ENCODE data around the gene PPP4C. TPM values are rescaled to one million over a fixed set of nuclear protein-coding genes. Genes with fewer than 3 reads are reported as not detected.
"Not testable (repeated sequence)": the region's sequence is repeated elsewhere in the genome, so short reads cannot be mapped to it uniquely, and the experiment has no call there.

PPP4C gene
- total and polyA plus RNA-seq, 8 donors = 21.7 to 53.7 (median 28.6) TPM

- FAIRE-seq (no peak), ATAC-seq (no peak), DNase-seq (no peak)
- Histone ChIP-seq H3K9me3 (no peaks in the 10 kb centered on the region), H3K4me3 (no peak overlapping the region), H3K27ac (no peak overlapping the region), H3K4me1 (peaks cover 0 to 5% (median 0%) of the 10 kb centered on the region in 3 donors), H3K36me3 (no peaks in the 10 kb centered on the region), H3K27me3 (peaks cover 0 to 19% (median 2%) of the 10 kb centered on the region in 4 donors)
- TF ChIP-seq CTCF (IDR thresholded peaks at IDR 0.05) = no peak
- 67 to 72% methylated on average over 7 of the region's 7 CpGs for WGBS, 2 donors
- intact Hi-C loops (cut with DNase I) = no loop called here
Observed at GRCh38 chr16:30033270-30033669, 42.5 kb upstream of the PPP4C start.

GRCh38 chr16:30040221-30040620 is 35.6 kb upstream of the PPP4C start:
- TF ChIP-seq CTCF (IDR thresholded peaks at IDR 0.05) = no peak
- no peaks in the 10 kb centered on the region for H3K27me3 ChIP-seq
- FAIRE-seq = no peak
- H3K27ac ChIP-seq = no peak overlapping the region
- WGBS, 2 donors = 62 to 67% methylated on average over 5 of the region's 5 CpGs
- ATAC-seq = no peak
- intact Hi-C loops (cut with DNase I) = no loop called here
- H3K4me3 ChIP-seq = no peak overlapping the region
- H3K36me3 ChIP-seq = no peaks in the 10 kb centered on the region
- no peaks in the 10 kb centered on the region for H3K4me1 ChIP-seq
- DNase-seq = no peak
- H3K9me3 ChIP-seq = no peaks in the 10 kb centered on the region

- H3K36me3 ChIP-seq; DNase-seq; H3K9me3 ChIP-seq; FAIRE-seq; H3K27me3 ChIP-seq; intact Hi-C loops (cut with DNase I); H3K4me3 ChIP-seq; H3K4me1 ChIP-seq; H3K27ac ChIP-seq; ATAC-seq: not testable (repeated sequence)
- WGBS, 2 donors = 77 to 82% methylated on average over 5 of the region's 5 CpGs
Observed at GRCh38 chr16:30040690-30041089, 35.1 kb upstream of the PPP4C start.

GRCh38 chr16:30041841-30042240 is 34.0 kb upstream of the PPP4C start:
- Histone ChIP-seq H3K9me3 (no peaks in the 10 kb centered on the region), H3K27me3 (no peaks in the 10 kb centered on the region), H3K4me1 (no peaks in the 10 kb centered on the region), H3K36me3 (no peaks in the 10 kb centered on the region), H3K27ac (no peak overlapping the region), H3K4me3 (no peak overlapping the region)
- ATAC-seq (peak in 3 of 4 donors; percentile 54 to 62 (median 59)), FAIRE-seq (no peak), DNase-seq (no peak)
- TF ChIP-seq CTCF (IDR thresholded peaks at IDR 0.05) = peak in 3 of 4 donors; percentile 25 to 35 (median 33)
- intact Hi-C loops (cut with DNase I) = no loop called here
- 10 to 11% methylated on average over 5 of the region's 5 CpGs for WGBS, 2 donors

GRCh38 chr16:30046178-30046577 is 29.6 kb upstream of the PPP4C start:
- FAIRE-seq = no peak
- TF ChIP-seq CTCF (IDR thresholded peaks at IDR 0.05) = no peak
- no peaks in the 10 kb centered on the region for H3K27me3 ChIP-seq

More at GRCh38 chr16:30046178-30046577, 29.6 kb upstream of the PPP4C start:
- no peak overlapping the region for H3K4me3 ChIP-seq
- H3K27ac ChIP-seq = no peak overlapping the region
- no peaks in the 10 kb centered on the region for H3K4me1 ChIP-seq
- intact Hi-C loops (cut with DNase I) = no loop called here
- ATAC-seq (no peak), DNase-seq (no peak)
- 44 to 49% methylated on average over 8 of the region's 8 CpGs for WGBS, 2 donors
- H3K36me3 ChIP-seq = no peaks in the 10 kb centered on the region
- H3K9me3 ChIP-seq = no peaks in the 10 kb centered on the region

Data from pancreas (tissue), 10 donors.